ENCODE data around the gene SHH.

The SHH gene

GRCh38 chr7:155765458-155765857 lies 46.8 kb downstream of the SHH start:
- DNase-seq (ENCODE audit: low read depth, low spot score): no peak

DNA sequence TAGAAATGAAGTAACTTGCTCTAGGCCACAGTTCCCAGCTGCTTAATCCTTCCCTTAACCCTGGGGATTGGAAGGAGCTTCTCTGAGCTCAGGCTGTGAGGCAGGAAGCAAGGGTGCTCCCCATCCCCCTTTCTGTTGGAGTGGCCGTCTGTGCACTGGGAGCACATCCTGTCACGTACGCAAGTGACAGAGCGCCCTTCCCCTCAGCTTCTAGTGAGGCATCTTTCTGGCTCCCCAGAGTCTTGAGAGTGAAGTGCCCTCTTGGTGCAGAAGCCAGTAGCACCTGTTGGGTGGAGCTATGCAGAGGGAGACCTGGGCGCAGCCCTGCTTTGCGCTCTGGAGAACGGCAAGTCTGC lies 47.8 kb downstream of the SHH start:
- DNase-seq (ENCODE audit: low read depth, low spot score): no peak

DNA sequence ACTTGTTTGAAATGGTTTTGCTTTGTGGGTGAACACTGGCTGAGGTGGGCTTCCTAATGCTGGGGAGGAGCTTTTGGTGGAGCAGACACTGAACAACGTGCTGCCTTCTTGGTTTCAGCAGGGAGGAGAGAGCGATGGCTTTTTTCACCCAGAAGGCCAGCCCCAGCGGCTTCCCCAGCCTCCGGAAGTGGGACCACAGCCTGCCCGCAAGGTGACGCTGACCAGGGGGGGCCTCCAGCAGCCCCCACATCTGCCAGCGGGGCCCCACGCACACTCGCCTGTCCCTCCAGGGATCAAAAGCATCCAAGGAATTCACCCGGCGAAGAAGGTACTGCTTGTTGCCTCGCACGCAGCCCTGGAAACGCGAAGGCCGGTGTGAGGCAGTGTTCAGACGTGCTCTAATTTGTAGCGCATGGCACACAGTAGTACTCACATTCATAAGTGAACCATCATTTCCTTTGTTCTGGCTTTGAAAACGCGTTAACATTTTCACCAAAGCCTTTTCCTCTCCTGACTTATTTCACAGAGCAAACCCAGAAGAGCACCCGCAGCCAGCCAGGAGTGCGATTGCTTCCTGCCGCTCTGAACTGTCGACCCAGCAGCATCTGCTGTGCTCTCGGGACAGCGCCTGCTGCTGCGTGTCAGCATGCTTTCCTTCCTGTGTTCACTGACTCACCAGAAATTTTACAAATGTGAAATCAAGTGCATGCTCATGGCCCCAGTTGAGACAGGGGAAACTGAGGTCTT lies 48.4 kb downstream of the SHH start:
- DNase-seq (ENCODE audit: low read depth, low spot score): no peak

DNA sequence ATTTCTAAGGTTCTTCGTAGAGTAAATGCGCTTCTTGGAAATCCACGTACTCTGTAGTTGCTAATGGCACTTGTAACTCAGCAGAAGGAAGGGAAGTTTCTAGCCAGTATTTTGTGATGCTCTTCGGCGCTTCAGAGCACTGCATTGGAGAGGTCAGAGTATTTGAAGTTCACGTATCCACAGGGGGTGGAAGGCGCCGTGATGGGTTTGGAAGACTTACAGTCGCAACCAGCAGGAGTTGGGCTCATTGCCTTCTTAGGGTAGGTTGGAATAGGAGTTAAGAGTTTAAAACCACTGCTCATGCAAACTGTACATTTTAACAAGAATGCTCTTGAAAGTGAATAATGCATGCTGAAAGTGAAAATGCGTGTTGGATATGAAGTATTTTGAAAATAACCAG lies 49.1 kb downstream of the SHH start:
- no peak for DNase-seq (ENCODE audit: low read depth, low spot score)

DNA sequence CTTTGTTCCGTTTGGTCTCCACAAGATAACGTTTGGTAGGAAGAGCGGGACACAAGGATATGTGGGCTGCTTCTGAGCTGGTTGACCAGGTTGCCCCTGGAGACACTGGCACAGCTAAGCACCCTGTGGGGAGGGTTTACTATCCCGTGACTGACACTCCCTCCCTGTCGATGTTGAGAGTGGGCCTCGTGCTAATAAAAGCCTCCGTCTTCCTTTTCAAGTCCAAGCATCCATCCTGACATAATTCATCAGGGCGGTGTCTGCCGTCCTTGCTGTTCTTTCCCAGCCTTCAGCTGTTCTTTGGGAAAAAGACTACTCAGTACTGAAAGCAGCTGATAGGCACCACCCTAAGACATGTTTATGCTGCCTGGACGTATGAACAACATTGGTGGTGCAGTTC lies 49.6 kb downstream of the SHH start:
- no peak for DNase-seq (ENCODE audit: low read depth, low spot score)

- DNase-seq (ENCODE audit: low read depth, low spot score): no peak
Observed at GRCh38 chr7:155762036-155762435, 50.2 kb downstream of the SHH start.

DNA sequence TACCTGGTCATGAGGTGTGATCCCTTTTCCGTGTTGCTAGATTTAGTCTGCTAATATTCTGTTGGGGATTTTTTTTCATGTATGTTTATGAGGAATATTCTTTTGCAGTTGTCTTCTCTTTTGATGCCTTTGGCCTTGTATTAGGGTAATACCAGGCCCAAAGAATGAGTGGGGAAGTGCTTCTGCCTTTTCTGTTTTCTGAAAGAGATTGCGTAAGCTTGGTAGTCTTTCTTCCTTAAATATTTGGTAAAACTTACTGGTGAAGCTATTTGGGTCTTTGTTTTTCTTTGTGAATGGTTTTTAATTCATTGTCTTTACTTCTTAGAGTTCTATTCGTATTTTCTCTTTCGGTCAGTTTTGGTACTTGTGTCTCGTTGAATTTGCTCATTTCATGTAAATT lies 51.1 kb downstream of the SHH start:
- DNase-seq (ENCODE audit: low read depth, low spot score): no peak

DNA sequence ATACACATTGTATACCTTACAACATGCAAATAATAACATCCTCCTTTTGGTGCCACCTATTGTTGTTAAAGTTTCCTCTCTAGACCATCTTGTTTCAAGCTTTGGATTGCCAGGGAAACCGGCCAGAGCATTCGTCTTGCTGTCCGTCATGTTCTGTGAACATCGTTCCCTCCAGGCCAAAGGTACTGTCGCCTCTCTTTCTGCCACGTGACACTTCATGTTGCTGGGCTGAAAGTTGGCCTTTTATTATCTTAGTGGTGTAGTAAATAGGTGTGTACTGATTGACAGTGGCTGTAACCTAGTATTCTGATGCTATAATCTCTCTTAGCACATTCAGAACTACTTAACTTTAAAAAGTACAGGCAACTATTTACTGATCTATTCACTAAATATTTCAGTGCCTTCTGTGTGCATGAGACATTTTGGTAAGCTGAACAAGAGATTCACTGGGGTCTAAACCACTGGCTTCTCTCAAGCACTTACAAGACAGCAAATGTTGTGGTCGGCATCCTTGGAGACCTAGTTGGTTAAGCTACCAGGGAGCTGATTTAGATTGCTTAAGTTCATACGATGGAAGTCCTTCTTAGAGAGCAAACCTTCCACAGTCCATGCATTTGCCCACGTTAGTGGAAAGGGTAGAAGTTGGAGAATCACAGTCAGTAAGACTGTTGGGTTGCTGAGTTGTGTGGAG lies 52.4 kb downstream of the SHH start:
- DNase-seq (ENCODE audit: low read depth, low spot score): no peak

- no peak for DNase-seq (ENCODE audit: low read depth, low spot score)
Observed at GRCh38 chr7:155758348-155758747, 53.9 kb downstream of the SHH start.

GRCh38 chr7:155756322-155756721 lies 55.9 kb downstream of the SHH start:
- DNase-seq (ENCODE audit: low read depth, low spot score): no peak

DNA sequence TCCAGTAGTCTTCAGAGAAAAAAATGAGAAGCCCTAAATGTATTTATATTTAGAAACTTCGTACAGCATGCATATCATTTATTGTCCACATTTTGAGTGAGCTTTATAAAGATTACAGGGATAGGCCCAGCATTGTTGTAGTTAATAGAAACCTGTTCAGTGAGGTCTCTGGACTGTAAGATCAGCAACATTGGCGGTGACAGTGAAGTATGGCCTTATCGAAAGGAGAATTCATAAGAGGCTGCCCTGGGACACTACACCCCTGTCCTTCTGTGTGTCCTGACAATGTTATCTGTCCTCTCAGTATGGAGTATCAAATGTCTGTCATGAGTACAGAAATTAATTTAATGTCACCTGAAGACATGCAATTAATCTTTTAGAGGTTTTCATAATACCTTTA lies 57.2 kb downstream of the SHH start:
- DNase-seq (ENCODE audit: low read depth, low spot score): no peak

- no peak for DNase-seq (ENCODE audit: low read depth, low spot score)
Observed at GRCh38 chr7:155754165-155754564, 58.1 kb downstream of the SHH start.

DNA sequence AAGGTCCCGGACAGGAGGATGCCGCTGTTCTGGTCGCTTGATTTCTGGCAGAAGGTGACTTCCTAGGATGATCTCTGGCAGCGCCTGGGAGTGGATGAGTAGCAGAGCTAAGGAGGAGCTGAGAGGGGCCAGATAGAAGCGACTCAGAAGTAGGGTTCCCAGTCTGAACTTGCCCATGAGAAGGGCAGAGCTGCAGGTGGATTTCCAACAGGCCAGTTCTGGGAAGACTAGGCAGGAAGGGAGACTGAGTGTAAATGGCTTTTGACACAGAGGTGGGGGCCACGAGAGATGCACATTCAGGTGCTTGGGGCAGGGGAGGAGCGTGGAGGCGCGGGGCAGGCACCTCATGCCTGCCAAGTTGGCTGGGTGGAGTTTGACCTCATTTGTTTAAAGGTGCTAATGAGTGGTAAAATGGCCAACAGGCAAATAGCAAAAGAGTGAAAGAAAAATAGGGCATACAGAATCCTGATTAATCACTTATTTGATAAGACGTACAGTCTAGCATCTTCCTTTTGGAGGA lies 58.8 kb downstream of the SHH start:
- no peak for DNase-seq (ENCODE audit: low read depth, low spot score)

GRCh38 chr7:155752756-155753445 lies 59.4 kb downstream of the SHH start:
- DNase-seq (ENCODE audit: low read depth, low spot score): no peak

DNA sequence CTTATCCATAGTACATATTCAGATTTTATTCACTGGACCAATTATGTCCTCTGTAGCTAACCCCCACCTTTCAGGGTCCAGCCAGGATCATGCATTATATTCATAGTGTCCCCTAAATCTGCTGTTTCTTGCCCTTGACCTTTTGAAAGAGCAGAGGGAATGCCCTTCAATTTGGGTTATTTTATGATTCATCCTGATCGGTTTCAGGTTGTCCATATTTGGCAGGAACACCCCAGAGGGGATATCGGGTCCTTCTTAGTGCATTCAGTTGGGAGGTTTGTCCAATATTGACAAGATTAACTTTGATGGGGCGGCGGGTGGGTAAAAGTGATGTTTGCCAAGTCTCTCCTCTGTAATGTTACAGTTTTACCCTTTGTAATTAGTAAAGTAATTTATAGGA lies 60.9 kb downstream of the SHH start:
- DNase-seq (ENCODE audit: low read depth, low spot score): no peak

DNA sequence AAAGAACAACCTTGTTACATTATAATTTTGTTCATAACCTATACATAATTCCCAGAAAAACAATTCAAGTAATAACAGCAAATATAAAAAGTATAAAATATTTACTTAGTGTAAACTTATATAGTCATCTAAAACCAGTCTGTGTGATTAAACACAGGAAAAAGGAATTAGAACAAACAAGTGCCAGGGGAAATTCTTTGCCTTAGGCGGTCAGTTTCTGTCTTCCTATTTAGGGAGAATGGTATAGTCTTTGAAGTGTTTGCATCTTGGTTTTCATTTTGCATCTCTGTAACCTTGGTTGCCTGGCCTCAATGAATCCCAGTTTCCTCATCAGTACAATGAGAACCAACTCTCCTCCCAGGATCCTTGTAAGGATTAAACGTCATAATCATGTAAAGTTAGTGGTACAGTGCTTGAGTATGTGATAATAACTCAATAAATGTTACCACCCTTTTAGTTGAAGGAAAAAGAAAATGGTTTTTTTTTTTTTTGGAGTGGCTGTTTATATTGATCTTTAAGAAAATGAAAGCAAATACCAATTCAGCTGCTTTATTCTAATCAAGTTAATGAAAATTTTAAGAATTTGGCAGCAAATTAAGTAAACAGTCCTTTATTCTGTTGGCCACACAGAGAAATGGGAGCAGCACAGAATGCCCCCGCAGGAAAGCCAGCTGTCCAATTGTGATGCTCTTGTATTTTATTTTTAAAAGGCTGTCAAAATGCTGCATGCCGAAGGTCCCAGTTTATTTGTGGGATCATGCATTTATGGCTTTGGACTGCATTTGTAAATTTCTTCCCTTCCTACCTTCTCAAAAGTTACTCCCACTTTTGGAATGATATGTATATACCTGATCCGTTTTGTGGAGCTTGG lies 61.8 kb downstream of the SHH start:
- DNase-seq (ENCODE audit: low read depth, low spot score): no peak

Data from ELF-1 (cell line).